ENCODE measurements around the gene ISY1. TPM values are rescaled to one million over a fixed set of nuclear protein-coding genes. Genes with fewer than 3 reads are reported as not detected.
A peak's percentile ranks its signal among the peaks of the same experiment; 100 is the strongest.
"Not testable (repeated sequence)": the region's sequence is repeated elsewhere in the genome, so short reads cannot be mapped to it uniquely, and the experiment has no call there.

Gene ISY1
- total RNA-seq, 2 experiments from 2014 or later, result 56.9 to 60.9 TPM

GRCh38 chr3:129112308-129113052 is 48.4 kb downstream of the ISY1 start:
- Mint-ChIP-seq H3K4me3 (no peak overlapping the region), H3K36me3 (ENCODE audit: low read depth) (peaks cover 72% of the 10 kb centered on the region), H3K27ac (peak overlapping the region; percentile 91), H3K4me1 (peaks cover 80% of the 10 kb centered on the region), H3K27me3 (no peaks in the 10 kb centered on the region), H3K9me3 (no peaks in the 10 kb centered on the region)
- POLR2A ChIA-PET, result no interaction called here
- CTCF ChIA-PET, result interaction anchor here (0.6 to 1.3 kb wide), 3 partner anchors 12 to 133 kb away, joined by 3 to 5 read pairs (median 3); no protein-coding TSS in a partner anchor
- peak; percentile 45 for DNase-seq

- POLR2A ChIA-PET, H3K4me3 Mint-ChIP-seq, H3K27me3 Mint-ChIP-seq, DNase-seq, H3K9me3 Mint-ChIP-seq: not testable (repeated sequence)
- Mint-ChIP-seq H3K36me3 (ENCODE audit: low read depth) (peaks cover 60% of the 10 kb centered on the region), H3K4me1 (peaks cover 80% of the 10 kb centered on the region), H3K27ac (peak overlapping the region; percentile 69)
- CTCF ChIA-PET, result interaction anchor here (0.6 to 1.5 kb wide), 2 partner anchors 51 to 53 kb away, joined by 3 read pairs; no protein-coding TSS in a partner anchor
Measured at GRCh38 chr3:129111076-129111780, 49.6 kb downstream of the ISY1 start.

- peaks cover 68% of the 10 kb centered on the region for H3K4me1 Mint-ChIP-seq
- H3K4me3 Mint-ChIP-seq, result no peak overlapping the region
- ChIA-PET CTCF (interaction anchor here (0.6 to 1.9 kb wide), 3 partner anchors 39 to 473 kb away, joined by 3 to 5 read pairs (median 3); no protein-coding TSS in a partner anchor), POLR2A (no interaction called here)
- H3K9me3 Mint-ChIP-seq, result no peaks in the 10 kb centered on the region
- H3K27me3 Mint-ChIP-seq, result no peaks in the 10 kb centered on the region
- peaks cover 50% of the 10 kb centered on the region for H3K36me3 Mint-ChIP-seq (ENCODE audit: low read depth)
- DNase-seq, result no peak
- H3K27ac Mint-ChIP-seq, result peak overlapping the region; percentile 79
Measured at GRCh38 chr3:129107793-129108192, 53.1 kb downstream of the ISY1 start.

- no peak for DNase-seq
- ChIA-PET POLR2A (no interaction called here), CTCF (no interaction called here)
- Mint-ChIP-seq H3K4me1 (peaks cover 63% of the 10 kb centered on the region), H3K36me3 (ENCODE audit: low read depth) (peaks cover 44% of the 10 kb centered on the region), H3K27me3 (no peaks in the 10 kb centered on the region), H3K4me3 (no peak overlapping the region), H3K9me3 (no peaks in the 10 kb centered on the region), H3K27ac (peak overlapping the region; percentile 41)
Measured at GRCh38 chr3:129106866-129107565, 53.8 kb downstream of the ISY1 start.

GRCh38 chr3:129106320-129106719 is 54.5 kb downstream of the ISY1 start:
- no peak for DNase-seq
- Mint-ChIP-seq H3K9me3 (no peaks in the 10 kb centered on the region), H3K36me3 (ENCODE audit: low read depth) (peaks cover 45% of the 10 kb centered on the region), H3K4me1 (peaks cover 59% of the 10 kb centered on the region), H3K27me3 (no peaks in the 10 kb centered on the region), H3K4me3 (no peak overlapping the region), H3K27ac (peak overlapping the region; percentile 62)
- POLR2A ChIA-PET, result no interaction called here
- CTCF ChIA-PET, result no interaction called here

GRCh38 chr3:129105862-129106261 is 55.0 kb downstream of the ISY1 start:
- Mint-ChIP-seq H3K27ac (no peak overlapping the region), H3K36me3 (ENCODE audit: low read depth) (peaks cover 46% of the 10 kb centered on the region), H3K4me3 (no peak overlapping the region), H3K27me3 (no peaks in the 10 kb centered on the region), H3K9me3 (no peaks in the 10 kb centered on the region), H3K4me1 (peaks cover 58% of the 10 kb centered on the region)
- ChIA-PET POLR2A (no interaction called here), CTCF (no interaction called here)
- no peak for DNase-seq

- Mint-ChIP-seq H3K36me3 (ENCODE audit: low read depth) (peaks cover 43% of the 10 kb centered on the region), H3K27me3 (no peaks in the 10 kb centered on the region), H3K9me3 (no peaks in the 10 kb centered on the region), H3K4me1 (peaks cover 58% of the 10 kb centered on the region), H3K27ac (peak overlapping the region; percentile 7), H3K4me3 (no peak overlapping the region)
- DNase-seq, result no peak
- ChIA-PET CTCF (interaction anchor here (0.5 to 4.2 kb wide), 4 partner anchors 14 to 128 kb away, joined by 3 to 22 read pairs (median 4); no protein-coding TSS in a partner anchor), POLR2A (no interaction called here)
Measured at GRCh38 chr3:129104498-129105079, 56.3 kb downstream of the ISY1 start.

GRCh38 chr3:129104051-129104450 is 56.8 kb downstream of the ISY1 start:
- H3K4me1 Mint-ChIP-seq, result peaks cover 59% of the 10 kb centered on the region
- no peaks in the 10 kb centered on the region for H3K27me3 Mint-ChIP-seq
- ChIA-PET POLR2A (no interaction called here), CTCF (interaction anchor here (0.5 to 4.2 kb wide), 4 partner anchors 14 to 128 kb away, joined by 3 to 22 read pairs (median 4); no protein-coding TSS in a partner anchor)
- no peak for DNase-seq
- H3K9me3 Mint-ChIP-seq, result no peaks in the 10 kb centered on the region
- H3K4me3 Mint-ChIP-seq, result no peak overlapping the region
- peaks cover 47% of the 10 kb centered on the region for H3K36me3 Mint-ChIP-seq (ENCODE audit: low read depth)
- H3K27ac Mint-ChIP-seq, result peak overlapping the region; percentile 7

GRCh38 chr3:129103296-129103695 is 57.6 kb downstream of the ISY1 start:
- H3K36me3 Mint-ChIP-seq (ENCODE audit: low read depth), result peaks cover 42% of the 10 kb centered on the region
- H3K27me3 Mint-ChIP-seq, result no peaks in the 10 kb centered on the region
- H3K27ac Mint-ChIP-seq, result peak overlapping the region; percentile 69
- POLR2A ChIA-PET, result no interaction called here
- DNase-seq, result no peak
- H3K4me3 Mint-ChIP-seq, result no peak overlapping the region
- H3K9me3 Mint-ChIP-seq, result no peaks in the 10 kb centered on the region
- CTCF ChIA-PET, result interaction anchor here (1.1 to 4.2 kb wide), 2 partner anchors 15 to 223 kb away, joined by 4 to 22 read pairs; no protein-coding TSS in a partner anchor
- H3K4me1 Mint-ChIP-seq, result peaks cover 54% of the 10 kb centered on the region

- H3K4me1 Mint-ChIP-seq, result peaks cover 46% of the 10 kb centered on the region
- H3K4me3 Mint-ChIP-seq, result no peak overlapping the region
- peaks cover 45% of the 10 kb centered on the region for H3K36me3 Mint-ChIP-seq (ENCODE audit: low read depth)
- no peaks in the 10 kb centered on the region for H3K27me3 Mint-ChIP-seq
- peak overlapping the region; percentile 54 for H3K27ac Mint-ChIP-seq
- ChIA-PET CTCF (interaction anchor here (0.9 to 4.2 kb wide), 4 partner anchors 17 to 130 kb away, joined by 3 to 22 read pairs (median 4); no protein-coding TSS in a partner anchor), POLR2A (no interaction called here)
- H3K9me3 Mint-ChIP-seq, result no peaks in the 10 kb centered on the region
- no peak for DNase-seq
Measured at GRCh38 chr3:129101370-129102138, 59.3 kb downstream of the ISY1 start.

- H3K27ac Mint-ChIP-seq, result peak overlapping the region; percentile 7
- H3K4me3 Mint-ChIP-seq, result no peak overlapping the region
- CTCF ChIA-PET, result interaction anchor here (0.7 to 2.1 kb wide), 4 partner anchors 13 to 129 kb away, joined by 3 to 5 read pairs (median 4); no protein-coding TSS in a partner anchor
- POLR2A ChIA-PET, result interaction anchor here (0.6 kb wide), 1 partner anchor 325 kb away, joined by 4 read pairs; no protein-coding TSS in a partner anchor
- H3K9me3 Mint-ChIP-seq, result no peaks in the 10 kb centered on the region
- H3K4me1 Mint-ChIP-seq, result peaks cover 47% of the 10 kb centered on the region
- no peaks in the 10 kb centered on the region for H3K27me3 Mint-ChIP-seq
- no peak for DNase-seq
- H3K36me3 Mint-ChIP-seq (ENCODE audit: low read depth), result peaks cover 48% of the 10 kb centered on the region
Measured at GRCh38 chr3:129100274-129100673, 60.6 kb downstream of the ISY1 start.

GRCh38 chr3:129095285-129095684 is 65.6 kb downstream of the ISY1 start:
- ChIA-PET POLR2A (no interaction called here), CTCF (interaction anchor here (0.8 to 1.7 kb wide), 7 partner anchors 15 to 150 kb away, joined by 3 to 4 read pairs (median 3); partner anchors contain the start of gene RAB43)
- no peaks in the 10 kb centered on the region for H3K9me3 Mint-ChIP-seq
- DNase-seq, result no peak
- peaks cover 29% of the 10 kb centered on the region for H3K36me3 Mint-ChIP-seq (ENCODE audit: low read depth)
- H3K4me3 Mint-ChIP-seq, result no peak overlapping the region
- no peaks in the 10 kb centered on the region for H3K27me3 Mint-ChIP-seq
- no peak overlapping the region for H3K27ac Mint-ChIP-seq
- H3K4me1 Mint-ChIP-seq, result peaks cover 23% of the 10 kb centered on the region
